Left kidney (tissue), 2 donors: ENCODE results near the gene GNG3. TPM values are rescaled to one million over a fixed set of nuclear protein-coding genes. Genes with fewer than 3 reads are reported as not detected.

Source experiments
- DNase-seq: peaks from one replicate; pipeline ENCODE4 v3.0.0-alpha.2; 2013
- polyA plus RNA-seq: library from polyadenylated mRNA; unstranded; fragments of 120-200 nt; gene quantifications from one replicate; pipeline ENCODE4 v1.2.1, GENCODE V29; 2013; ENCODE audit not compliant: insufficient read length

Gene GNG3
- polyA plus RNA-seq, 1 donor = 2.5 TPM

DNA sequence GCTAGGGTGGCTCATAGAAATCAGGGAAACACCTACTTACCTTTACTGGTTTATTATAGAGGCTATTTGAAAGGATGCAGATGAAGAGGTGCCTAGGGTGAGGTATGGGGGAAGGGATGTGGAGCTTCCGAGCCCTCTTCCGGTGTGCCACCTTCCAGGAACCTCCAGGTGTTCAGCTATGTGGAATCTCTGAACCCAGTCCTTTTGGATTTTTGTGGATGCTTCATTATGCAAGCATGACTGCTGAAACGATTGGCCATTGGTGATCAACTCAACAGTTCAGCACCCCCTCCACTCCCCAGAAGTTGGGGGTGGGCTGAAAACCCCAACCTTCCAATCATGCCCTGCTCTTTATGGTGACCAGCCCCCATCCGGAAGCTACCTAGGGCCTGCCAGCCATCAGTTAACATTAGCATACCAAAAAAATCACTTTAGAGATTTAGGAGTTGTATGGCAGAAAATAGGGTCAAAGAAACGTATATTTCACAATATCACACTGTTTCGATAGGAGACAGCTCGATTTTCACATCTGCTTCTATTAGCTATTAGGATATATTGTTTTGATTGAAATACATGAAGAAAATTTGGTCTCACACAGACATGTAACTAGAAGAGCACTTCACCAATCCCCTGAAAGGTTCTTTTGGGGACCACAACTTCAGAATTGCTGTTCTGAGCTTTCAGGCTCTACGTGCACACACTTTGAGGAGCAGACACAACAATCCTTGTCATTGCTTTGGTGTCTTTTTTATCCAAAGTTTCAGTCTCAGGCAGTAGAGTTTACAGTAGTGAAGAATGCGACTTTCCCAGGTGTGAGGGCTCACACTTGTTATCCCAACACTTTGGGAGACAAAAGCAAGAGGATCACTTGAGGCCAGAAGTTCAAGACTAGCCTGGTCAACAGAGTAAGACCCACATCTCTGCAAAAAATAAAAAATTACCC is 50.6 kb downstream of the GNG3 start:
- DNase-seq = no peak

Other genes with a start within 250 kb of the GNG3 start
- 199 TPM for gene AHNAK, start 160.9 kb upstream of the GNG3 start, polyA plus RNA-seq
- gene EEF1G, start 133.8 kb upstream of the GNG3 start, polyA plus RNA-seq = 2,043 TPM
- 24.8 TPM for gene TUT1, start 116.2 kb upstream of the GNG3 start, polyA plus RNA-seq
- 108 TPM for gene MTA2, start 105.8 kb upstream of the GNG3 start, polyA plus RNA-seq
- gene EML3, start 94.9 kb upstream of the GNG3 start, polyA plus RNA-seq = 36.4 TPM
- 3.5 TPM for gene ROM1, start 94.4 kb upstream of the GNG3 start, polyA plus RNA-seq
- 26.3 TPM for gene B3GAT3, start 85.7 kb upstream of the GNG3 start, polyA plus RNA-seq
- 395 TPM for gene GANAB, start 61.1 kb upstream of the GNG3 start, polyA plus RNA-seq
- 17.8 TPM for gene INTS5, start 54.4 kb upstream of the GNG3 start, polyA plus RNA-seq
- gene C11orf98, start 42.5 kb upstream of the GNG3 start, polyA plus RNA-seq = 59.0 TPM
- gene CSKMT, start 42.4 kb upstream of the GNG3 start, polyA plus RNA-seq = 5.9 TPM
- gene UQCC3, start 36.0 kb upstream of the GNG3 start, polyA plus RNA-seq = 7.5 TPM
- 9.0 TPM for gene LBHD1, start 35.4 kb upstream of the GNG3 start, polyA plus RNA-seq
- 140 TPM for gene UBXN1, start 28.6 kb upstream of the GNG3 start, polyA plus RNA-seq
- 0.78 TPM for gene LRRN4CL, start 18.1 kb upstream of the GNG3 start, polyA plus RNA-seq
- 68.3 TPM for gene BSCL2, start 252 bp upstream of the GNG3 start, polyA plus RNA-seq
- 101 TPM for gene HNRNPUL2, start 19.8 kb downstream of the GNG3 start, polyA plus RNA-seq
- gene TTC9C, start 20.8 kb downstream of the GNG3 start, polyA plus RNA-seq = 43.1 TPM
- 8.1 TPM for gene ZBTB3, start 46.5 kb downstream of the GNG3 start, polyA plus RNA-seq
- 145 TPM for gene POLR2G, start 53.9 kb downstream of the GNG3 start, polyA plus RNA-seq
- gene TAF6L, start 63.7 kb downstream of the GNG3 start, polyA plus RNA-seq = 39.8 TPM
- gene TMEM179B, start 79.7 kb downstream of the GNG3 start, polyA plus RNA-seq = 66.4 TPM
- 25.0 TPM for gene TMEM223, start 84.3 kb downstream of the GNG3 start, polyA plus RNA-seq
- 136 TPM for gene NXF1, start 97.8 kb downstream of the GNG3 start, polyA plus RNA-seq
- gene STX5, start 124.4 kb downstream of the GNG3 start, polyA plus RNA-seq = 51.3 TPM
- not detected for gene TEX54, start 125.2 kb downstream of the GNG3 start, polyA plus RNA-seq
- 42.1 TPM for gene WDR74, start 131.9 kb downstream of the GNG3 start, polyA plus RNA-seq
- gene SLC3A2, start 173.2 kb downstream of the GNG3 start, polyA plus RNA-seq = 193 TPM
- gene CHRM1, start 213.7 kb downstream of the GNG3 start, polyA plus RNA-seq = not detected